Endothelial cell of umbilical vein (primary cell): ENCODE results near the gene QSOX2. TPM values are rescaled to one million over a fixed set of nuclear protein-coding genes. Genes with fewer than 3 reads are reported as not detected.

ENCODE experiments used
- BruUV-seq: library from RNA; stranded (reverse); fragments of 400-500 nt; replicated peaks from 2 replicates; lab custom pipeline; 2021; lab: Mats Ljungman, UMichigan
- CTCF ChIA-PET: fragments of 300-600, 350-600 bp; sonication (Branson Sonifier 250); formaldehyde crosslinking; loops from one replicate; lab custom pipeline; 2021; ENCODE audit warnings: antibody characterized with exemption, inconsistent platforms; lab: Charles Lee
- POLR2A ChIA-PET: fragments of 300-600, 350-600 bp; sonication (Branson Sonifier 250); formaldehyde crosslinking; loops from one replicate; lab custom pipeline; 2021; ENCODE audit warnings: antibody characterized with exemption, inconsistent platforms; lab: Charles Lee
- DNase-seq: peaks from one replicate; pipeline ENCODE4 v3.0.0-alpha.2; 2011; ENCODE audit warnings: low read depth, low spot score
- FAIRE-seq: peaks from 2 replicates; lab custom pipeline; 2011; peaks lifted over from hg19 to GRCh38; lab: Jason Lieb, UNC
- H2AFZ ChIP-seq: 2 replicates; pipeline ENCODE4 v1.6.0; 2012; ENCODE audit warnings: low read depth, low read length, control low read depth, inconsistent platforms
- H3K27ac ChIP-seq: 2 replicates; pipeline ENCODE4 v1.5.1; 2011; ENCODE audit warnings: low read depth, mild to moderate bottlenecking, control low read depth, low read length, moderate library complexity; ENCODE audit not compliant: insufficient read depth
- H3K27me3 ChIP-seq, 2 experiments: 2 replicates each; pipeline versions ENCODE4 v1.6.0 to v1.6.1; 2011; ENCODE audit warnings: low read length in 2 of 2, mixed read lengths in 1 of 2; ENCODE audit not compliant: control insufficient read depth in 2 of 2, insufficient read depth in 2 of 2
- H3K36me3 ChIP-seq, 2 experiments: 2 replicates in 1 of 2; 3 replicates in 1 of 2; pipeline ENCODE4 v1.5.1; 2011; ENCODE audit warnings: low read length in 2 of 2, mild to moderate bottlenecking in 1 of 2, moderate library complexity in 1 of 2; ENCODE audit not compliant: control insufficient read depth in 2 of 2, insufficient read depth in 2 of 2; ENCODE audit errors: extremely low read depth in 1 of 2
- H3K4me1 ChIP-seq: 3 replicates; pipeline ENCODE4 v1.5.1; 2011; ENCODE audit warnings: mild to moderate bottlenecking, low read length; ENCODE audit not compliant: control insufficient read depth, insufficient read depth; ENCODE audit errors: extremely low read depth
- H3K4me2 ChIP-seq: 2 replicates; pipeline ENCODE4 v1.6.1; 2011; ENCODE audit warnings: low read length, control low read depth, mixed read lengths; ENCODE audit not compliant: insufficient read depth
- H3K4me3 ChIP-seq, 3 experiments: fragments of 200-600 bp in 1 of 3; sonication (generic), shearing (Covaris generic) in 1 of 3; replicated peaks in 1 of 3; 2 replicates each; pipeline ENCODE4 v1.5.1; 2011 to 2016; ENCODE audit warnings: control low read depth in 3 of 3, low read length in 3 of 3, mild to moderate bottlenecking in 2 of 3, inconsistent platforms in 1 of 3, low read depth in 1 of 3, moderate library complexity in 1 of 3; ENCODE audit not compliant: insufficient read depth in 1 of 3
- H3K79me2 ChIP-seq: 2 replicates; pipeline ENCODE4 v1.6.0; 2012; ENCODE audit warnings: low read length, inconsistent platforms; ENCODE audit not compliant: control insufficient read depth, insufficient read depth
- H3K9ac ChIP-seq: replicated peaks from 2 replicates; pipeline ENCODE3; 2011; ENCODE audit warnings: low read length, control low read depth; ENCODE audit not compliant: insufficient read depth; ENCODE audit errors: extremely low read depth
- H3K9me1 ChIP-seq: replicated peaks from 3 replicates; pipeline ENCODE4 v1.6.0; 2011; ENCODE audit warnings: mild to moderate bottlenecking, low read length; ENCODE audit not compliant: control insufficient read depth, insufficient read depth; ENCODE audit errors: extremely low read depth
- H3K9me3 ChIP-seq: replicated peaks from 2 replicates; pipeline ENCODE4 v1.5.1; 2012; ENCODE audit warnings: low read length, inconsistent platforms; ENCODE audit not compliant: control insufficient read depth, insufficient read depth
- H4K20me1 ChIP-seq: replicated peaks from 2 replicates; pipeline ENCODE3; 2011; ENCODE audit warnings: mild to moderate bottlenecking, low read length; ENCODE audit not compliant: control insufficient read depth, insufficient read depth; ENCODE audit errors: extremely low read depth
- FOS ChIP-seq: IDR thresholded peaks from 2 replicates; pipeline ENCODE4 v1.6.1; 2011; ENCODE audit warnings: mild to moderate bottlenecking, low read length, moderate library complexity, borderline replicate concordance; ENCODE audit not compliant: insufficient read depth
- dilution Hi-C: fragments of 300-500 bp; cut with MboI; formaldehyde crosslinking; loops from one replicate; pipeline ENCODE4 v1.15.0; 2019; ENCODE audit warnings: low sequenced_read_pairs; ENCODE audit not compliant: extremely low pct_ligation_motif_present
- intact Hi-C: fragments of 100-400 bp; cut with micrococcal nuclease; formaldehyde crosslinking; loops from one replicate; pipeline ENCODE4 v1.10.0; 2022
- polyA plus RNA-seq, 4 experiments: library from polyadenylated mRNA; depleted of rRNA in 3 of 4; stranded (reverse) in 3 of 4; unstranded in 1 of 4; fragments of >200 nt; gene quantifications; 2 replicates each; pipeline versions ENCODE4 v1.2.1 to v1.2.3, GENCODE V29; 2011 to 2012; ENCODE audit warnings: missing spikeins in 1 of 4
- total RNA-seq: library from RNA; stranded (reverse); gene quantifications from 2 replicates; pipeline ENCODE4 v1.2.3, GENCODE V29; 2021
- TF ChIP-seq, protein P1 (sequence below), 2 donors: IDR thresholded peaks; 1 replicate in 1 of 2; 2 replicates in 1 of 2; pipeline ENCODE4 v1.5.1; 2011; ENCODE audit warnings: low read length in 2 of 2, mild to moderate bottlenecking in 2 of 2, moderate library complexity in 2 of 2, control low read depth in 1 of 2, inconsistent platforms in 1 of 2, low read depth in 1 of 2; ENCODE audit not compliant: insufficient read depth in 1 of 2; ENCODE audit errors: extremely low read depth in 1 of 2

QSOX2 gene
- total and polyA plus RNA-seq, 2 donors (not counting 3 experiments of a cell fraction or from before 2014, with no cell fraction given): 16.4 to 23.4 TPM

DNA sequence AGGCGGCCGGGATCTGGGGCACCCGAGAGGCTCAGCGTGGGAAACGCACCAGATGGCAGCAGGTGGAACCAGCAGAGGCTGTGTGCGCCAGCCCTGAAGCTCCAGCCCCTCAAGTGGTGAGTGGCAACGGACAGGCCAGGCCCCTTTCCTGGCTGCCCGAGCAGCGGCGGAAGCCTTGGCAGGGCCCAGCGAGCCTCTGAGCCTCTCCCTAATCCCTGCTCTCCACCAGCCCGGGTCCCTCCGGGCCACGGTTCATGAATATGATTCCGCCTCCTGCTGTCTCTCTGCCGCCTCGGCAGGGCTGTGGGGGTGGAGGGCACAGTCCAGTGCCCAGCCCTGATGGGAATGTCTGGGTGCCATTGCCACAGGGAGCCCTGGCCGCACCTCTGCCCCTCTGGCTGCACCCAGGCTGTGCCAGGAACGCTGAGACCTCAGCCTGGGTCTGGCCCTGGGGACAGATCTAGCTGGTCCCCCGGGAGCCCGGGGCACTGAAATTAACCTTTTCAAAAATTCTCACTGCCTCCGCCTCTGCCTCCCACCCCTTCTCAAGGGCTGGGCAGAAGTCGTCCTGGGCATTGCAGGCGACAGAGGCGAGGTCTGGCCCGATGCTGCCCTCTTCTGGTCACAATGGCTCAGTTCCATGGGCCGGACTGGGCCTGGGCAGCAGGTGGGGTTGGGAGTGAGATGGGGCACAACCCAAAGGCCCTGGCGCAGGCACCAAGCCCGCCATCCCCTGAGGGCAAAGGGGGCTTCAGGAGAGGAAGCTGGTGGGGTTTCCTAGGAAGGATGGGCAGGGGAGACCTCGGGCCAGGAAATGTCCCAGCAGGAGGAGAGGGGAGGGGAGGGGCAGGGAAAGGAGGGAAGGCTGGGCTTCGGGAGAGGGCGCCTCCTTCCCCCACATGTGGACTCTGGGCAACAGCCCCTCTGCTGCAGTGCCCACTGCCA lies 38.0 kb upstream of the QSOX2 start:
- FAIRE-seq (no peak), DNase-seq (peak; percentile 75)
- no peaks in the 10 kb centered on the region for H3K79me2 ChIP-seq
- no peak overlapping the region for H3K27ac ChIP-seq
- TF ChIP-seq FOS: no peak
- TF ChIP-seq, protein P1, sequence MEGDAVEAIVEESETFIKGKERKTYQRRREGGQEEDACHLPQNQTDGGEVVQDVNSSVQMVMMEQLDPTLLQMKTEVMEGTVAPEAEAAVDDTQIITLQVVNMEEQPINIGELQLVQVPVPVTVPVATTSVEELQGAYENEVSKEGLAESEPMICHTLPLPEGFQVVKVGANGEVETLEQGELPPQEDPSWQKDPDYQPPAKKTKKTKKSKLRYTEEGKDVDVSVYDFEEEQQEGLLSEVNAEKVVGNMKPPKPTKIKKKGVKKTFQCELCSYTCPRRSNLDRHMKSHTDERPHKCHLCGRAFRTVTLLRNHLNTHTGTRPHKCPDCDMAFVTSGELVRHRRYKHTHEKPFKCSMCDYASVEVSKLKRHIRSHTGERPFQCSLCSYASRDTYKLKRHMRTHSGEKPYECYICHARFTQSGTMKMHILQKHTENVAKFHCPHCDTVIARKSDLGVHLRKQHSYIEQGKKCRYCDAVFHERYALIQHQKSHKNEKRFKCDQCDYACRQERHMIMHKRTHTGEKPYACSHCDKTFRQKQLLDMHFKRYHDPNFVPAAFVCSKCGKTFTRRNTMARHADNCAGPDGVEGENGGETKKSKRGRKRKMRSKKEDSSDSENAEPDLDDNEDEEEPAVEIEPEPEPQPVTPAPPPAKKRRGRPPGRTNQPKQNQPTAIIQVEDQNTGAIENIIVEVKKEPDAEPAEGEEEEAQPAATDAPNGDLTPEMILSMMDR (IDR thresholded peaks at IDR 0.05; ENCODE audit: extremely low read depth in 1 of 2, insufficient read depth in 1 of 2, low read depth in 1 of 2, low read length in 2 of 2): peak; percentile 83 to 92
- CTCF ChIA-PET: interaction anchor here (0.6 to 3.8 kb wide), 8 partner anchors 16 to 376 kb away, joined by 3 to 24 read pairs (median 5); partner anchors contain the start of gene CAMSAP1
- dilution Hi-C loops (no loop called here), intact Hi-C loops (loop anchor here (1.0 to 10.0 kb wide), 5 partner anchors 57 to 679 kb away; partner anchors contain the start of gene UBAC1)
- H4K20me1 ChIP-seq: no peaks in the 10 kb centered on the region
- H3K4me2 ChIP-seq: no peak overlapping the region
- no peak overlapping the region for H3K4me3 ChIP-seq
- peak overlapping the region; percentile 58 for H2AFZ ChIP-seq
- no peaks in the 10 kb centered on the region for H3K36me3 ChIP-seq
- H3K9me1 ChIP-seq: no peaks in the 10 kb centered on the region
- H3K9ac ChIP-seq: no peak overlapping the region
- BruUV-seq: no TSS peak
- H3K9me3 ChIP-seq: no peaks in the 10 kb centered on the region
- peaks cover 0 to 2% of the 10 kb centered on the region in 2 experiments for H3K27me3 ChIP-seq
- POLR2A ChIA-PET: no interaction called here
- no peaks in the 10 kb centered on the region for H3K4me1 ChIP-seq
